ENCODE measurements around the gene ZNF415. TPM values are rescaled to one million over a fixed set of nuclear protein-coding genes. Genes with fewer than 3 reads are reported as not detected.
A peak's percentile ranks its signal among the peaks of the same experiment; 100 is the strongest.

The ZNF415 gene
- total and polyA plus RNA-seq, 9 of the 15 experiments (the other 6 are each of a cell fraction or from before 2014, with no cell fraction given): 0.06 to 0.82 (median 0.14) TPM; not detected in 2

DNA sequence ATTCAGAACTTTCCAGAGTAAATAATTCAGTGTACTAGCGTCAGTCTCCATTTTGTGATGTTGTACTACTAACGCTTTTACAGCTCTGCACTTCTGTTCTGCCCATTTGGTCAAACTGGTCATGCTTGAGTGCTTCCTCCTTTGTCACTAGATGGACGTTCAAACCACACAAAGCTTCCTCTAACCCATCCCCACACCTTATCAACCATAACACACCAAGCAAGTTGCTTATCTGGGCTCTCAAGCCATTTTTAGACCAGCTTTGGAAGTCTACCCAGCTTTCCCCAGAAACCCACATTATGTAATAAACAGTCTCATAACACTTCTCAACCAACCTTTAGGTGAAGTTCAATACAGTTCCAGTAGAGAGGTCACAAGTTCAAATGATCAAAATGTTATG, 28.4 kb upstream of the ZNF415 start (continued):
- no peak for TF ChIP-seq TAF1 (IDR thresholded peaks at IDR 0.05; ENCODE audit: control insufficient read depth, extremely low read depth, insufficient read depth, low read length, severe bottlenecking)
- no peak for TF ChIP-seq ZFP36 (IDR thresholded peaks at IDR 0.05; ENCODE audit: low read depth, low read length, partially characterized antibody)
- TF ChIP-seq, protein P1, sequence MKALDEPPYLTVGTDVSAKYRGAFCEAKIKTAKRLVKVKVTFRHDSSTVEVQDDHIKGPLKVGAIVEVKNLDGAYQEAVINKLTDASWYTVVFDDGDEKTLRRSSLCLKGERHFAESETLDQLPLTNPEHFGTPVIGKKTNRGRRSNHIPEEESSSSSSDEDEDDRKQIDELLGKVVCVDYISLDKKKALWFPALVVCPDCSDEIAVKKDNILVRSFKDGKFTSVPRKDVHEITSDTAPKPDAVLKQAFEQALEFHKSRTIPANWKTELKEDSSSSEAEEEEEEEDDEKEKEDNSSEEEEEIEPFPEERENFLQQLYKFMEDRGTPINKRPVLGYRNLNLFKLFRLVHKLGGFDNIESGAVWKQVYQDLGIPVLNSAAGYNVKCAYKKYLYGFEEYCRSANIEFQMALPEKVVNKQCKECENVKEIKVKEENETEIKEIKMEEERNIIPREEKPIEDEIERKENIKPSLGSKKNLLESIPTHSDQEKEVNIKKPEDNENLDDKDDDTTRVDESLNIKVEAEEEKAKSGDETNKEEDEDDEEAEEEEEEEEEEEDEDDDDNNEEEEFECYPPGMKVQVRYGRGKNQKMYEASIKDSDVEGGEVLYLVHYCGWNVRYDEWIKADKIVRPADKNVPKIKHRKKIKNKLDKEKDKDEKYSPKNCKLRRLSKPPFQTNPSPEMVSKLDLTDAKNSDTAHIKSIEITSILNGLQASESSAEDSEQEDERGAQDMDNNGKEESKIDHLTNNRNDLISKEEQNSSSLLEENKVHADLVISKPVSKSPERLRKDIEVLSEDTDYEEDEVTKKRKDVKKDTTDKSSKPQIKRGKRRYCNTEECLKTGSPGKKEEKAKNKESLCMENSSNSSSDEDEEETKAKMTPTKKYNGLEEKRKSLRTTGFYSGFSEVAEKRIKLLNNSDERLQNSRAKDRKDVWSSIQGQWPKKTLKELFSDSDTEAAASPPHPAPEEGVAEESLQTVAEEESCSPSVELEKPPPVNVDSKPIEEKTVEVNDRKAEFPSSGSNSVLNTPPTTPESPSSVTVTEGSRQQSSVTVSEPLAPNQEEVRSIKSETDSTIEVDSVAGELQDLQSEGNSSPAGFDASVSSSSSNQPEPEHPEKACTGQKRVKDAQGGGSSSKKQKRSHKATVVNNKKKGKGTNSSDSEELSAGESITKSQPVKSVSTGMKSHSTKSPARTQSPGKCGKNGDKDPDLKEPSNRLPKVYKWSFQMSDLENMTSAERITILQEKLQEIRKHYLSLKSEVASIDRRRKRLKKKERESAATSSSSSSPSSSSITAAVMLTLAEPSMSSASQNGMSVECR (CRISPR knock-in tag; IDR thresholded peaks at IDR 0.05): no peak
- TF ChIP-seq FOXK2 (conservative IDR thresholded peaks at IDR 0.05 in 1 of 2, IDR thresholded peaks at IDR 0.05 in 1 of 2; ENCODE audit: low read depth in 2 of 2): peak; percentile 64 to 72
- TF ChIP-seq, protein P2, sequence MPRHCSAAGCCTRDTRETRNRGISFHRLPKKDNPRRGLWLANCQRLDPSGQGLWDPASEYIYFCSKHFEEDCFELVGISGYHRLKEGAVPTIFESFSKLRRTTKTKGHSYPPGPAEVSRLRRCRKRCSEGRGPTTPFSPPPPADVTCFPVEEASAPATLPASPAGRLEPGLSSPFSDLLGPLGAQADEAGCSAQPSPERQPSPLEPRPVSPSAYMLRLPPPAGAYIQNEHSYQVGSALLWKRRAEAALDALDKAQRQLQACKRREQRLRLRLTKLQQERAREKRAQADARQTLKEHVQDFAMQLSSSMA (CRISPR knock-in tag; IDR thresholded peaks at IDR 0.05): no peak
- TF ChIP-seq HDAC1 (IDR thresholded peaks at IDR 0.05): peak in 1 of 2 experiments; percentile 85; a peak in 2 of 4 replicates
- TF ChIP-seq, protein P3, sequence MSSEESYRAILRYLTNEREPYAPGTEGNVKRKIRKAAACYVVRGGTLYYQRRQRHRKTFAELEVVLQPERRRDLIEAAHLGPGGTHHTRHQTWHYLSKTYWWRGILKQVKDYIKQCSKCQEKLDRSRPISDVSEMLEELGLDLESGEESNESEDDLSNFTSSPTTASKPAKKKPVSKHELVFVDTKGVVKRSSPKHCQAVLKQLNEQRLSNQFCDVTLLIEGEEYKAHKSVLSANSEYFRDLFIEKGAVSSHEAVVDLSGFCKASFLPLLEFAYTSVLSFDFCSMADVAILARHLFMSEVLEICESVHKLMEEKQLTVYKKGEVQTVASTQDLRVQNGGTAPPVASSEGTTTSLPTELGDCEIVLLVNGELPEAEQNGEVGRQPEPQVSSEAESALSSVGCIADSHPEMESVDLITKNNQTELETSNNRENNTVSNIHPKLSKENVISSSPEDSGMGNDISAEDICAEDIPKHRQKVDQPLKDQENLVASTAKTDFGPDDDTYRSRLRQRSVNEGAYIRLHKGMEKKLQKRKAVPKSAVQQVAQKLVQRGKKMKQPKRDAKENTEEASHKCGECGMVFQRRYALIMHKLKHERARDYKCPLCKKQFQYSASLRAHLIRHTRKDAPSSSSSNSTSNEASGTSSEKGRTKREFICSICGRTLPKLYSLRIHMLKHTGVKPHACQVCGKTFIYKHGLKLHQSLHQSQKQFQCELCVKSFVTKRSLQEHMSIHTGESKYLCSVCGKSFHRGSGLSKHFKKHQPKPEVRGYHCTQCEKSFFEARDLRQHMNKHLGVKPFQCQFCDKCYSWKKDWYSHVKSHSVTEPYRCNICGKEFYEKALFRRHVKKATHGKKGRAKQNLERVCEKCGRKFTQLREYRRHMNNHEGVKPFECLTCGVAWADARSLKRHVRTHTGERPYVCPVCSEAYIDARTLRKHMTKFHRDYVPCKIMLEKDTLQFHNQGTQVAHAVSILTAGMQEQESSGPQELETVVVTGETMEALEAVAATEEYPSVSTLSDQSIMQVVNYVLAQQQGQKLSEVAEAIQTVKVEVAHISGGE (CRISPR knock-in tag; IDR thresholded peaks at IDR 0.05): 0 out of 6 replicates have a peak, but pooled peaks of 1 of the 3 experiments have one; percentile 28
- no peak for TF ChIP-seq CBFB (CRISPR knock-in tag; IDR thresholded peaks at IDR 0.05)
- peak; percentile 98 for TF ChIP-seq TAL1 (IDR thresholded peaks at IDR 0.05)
- TF ChIP-seq ZBED1 (IDR thresholded peaks at IDR 0.05): no peak
- TF ChIP-seq NCOA1 (IDR thresholded peaks at IDR 0.05; ENCODE audit: low read depth): peak; percentile 81
- TF ChIP-seq TBP (optimal IDR thresholded peaks at IDR 0.05; ENCODE audit: low read depth, low read length): no peak
- TF ChIP-seq BDP1 (IDR thresholded peaks at IDR 0.05; ENCODE audit: insufficient read depth, insufficient read length): no peak
- TF ChIP-seq, protein P4, sequence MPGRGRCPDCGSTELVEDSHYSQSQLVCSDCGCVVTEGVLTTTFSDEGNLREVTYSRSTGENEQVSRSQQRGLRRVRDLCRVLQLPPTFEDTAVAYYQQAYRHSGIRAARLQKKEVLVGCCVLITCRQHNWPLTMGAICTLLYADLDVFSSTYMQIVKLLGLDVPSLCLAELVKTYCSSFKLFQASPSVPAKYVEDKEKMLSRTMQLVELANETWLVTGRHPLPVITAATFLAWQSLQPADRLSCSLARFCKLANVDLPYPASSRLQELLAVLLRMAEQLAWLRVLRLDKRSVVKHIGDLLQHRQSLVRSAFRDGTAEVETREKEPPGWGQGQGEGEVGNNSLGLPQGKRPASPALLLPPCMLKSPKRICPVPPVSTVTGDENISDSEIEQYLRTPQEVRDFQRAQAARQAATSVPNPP (IDR thresholded peaks at IDR 0.05; ENCODE audit: borderline replicate concordance, insufficient read depth, insufficient read length): no peak
- no peak for TF ChIP-seq TCF7 (IDR thresholded peaks at IDR 0.05; ENCODE audit: borderline replicate concordance)
- TF ChIP-seq, protein P5, sequence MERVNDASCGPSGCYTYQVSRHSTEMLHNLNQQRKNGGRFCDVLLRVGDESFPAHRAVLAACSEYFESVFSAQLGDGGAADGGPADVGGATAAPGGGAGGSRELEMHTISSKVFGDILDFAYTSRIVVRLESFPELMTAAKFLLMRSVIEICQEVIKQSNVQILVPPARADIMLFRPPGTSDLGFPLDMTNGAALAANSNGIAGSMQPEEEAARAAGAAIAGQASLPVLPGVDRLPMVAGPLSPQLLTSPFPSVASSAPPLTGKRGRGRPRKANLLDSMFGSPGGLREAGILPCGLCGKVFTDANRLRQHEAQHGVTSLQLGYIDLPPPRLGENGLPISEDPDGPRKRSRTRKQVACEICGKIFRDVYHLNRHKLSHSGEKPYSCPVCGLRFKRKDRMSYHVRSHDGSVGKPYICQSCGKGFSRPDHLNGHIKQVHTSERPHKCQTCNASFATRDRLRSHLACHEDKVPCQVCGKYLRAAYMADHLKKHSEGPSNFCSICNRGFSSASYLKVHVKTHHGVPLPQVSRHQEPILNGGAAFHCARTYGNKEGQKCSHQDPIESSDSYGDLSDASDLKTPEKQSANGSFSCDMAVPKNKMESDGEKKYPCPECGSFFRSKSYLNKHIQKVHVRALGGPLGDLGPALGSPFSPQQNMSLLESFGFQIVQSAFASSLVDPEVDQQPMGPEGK (CRISPR knock-in tag; IDR thresholded peaks at IDR 0.05; ENCODE audit: borderline replicate concordance): no peak

Data from K562 (cell line).